ENCODE data around the gene PTPRT. TPM values are rescaled to one million over a fixed set of nuclear protein-coding genes. Genes with fewer than 3 reads are reported as not detected.

Gene PTPRT
- total RNA-seq, 1 experiment from 2014 or later: not detected

GRCh38 chr20:42609618-42610017 lies 580.1 kb downstream of the PTPRT start:
- Histone ChIP-seq H4K20me1 (ENCODE audit: low read length) (no peaks in the 10 kb centered on the region), H3K4me1 (ENCODE audit: insufficient read depth, low read length) (no peaks in the 10 kb centered on the region), H3K79me2 (ENCODE audit: low read length) (no peaks in the 10 kb centered on the region), H3K27ac (ENCODE audit: low read length) (no peak overlapping the region), H3F3A (ENCODE audit: low read length, unreplicated experiment) (no peaks in the 10 kb centered on the region), H3K9ac (ENCODE audit: low read length) (no peak overlapping the region), H3K4me3 (ENCODE audit: low read length) (no peak overlapping the region), H2AFZ (ENCODE audit: low read length) (no peak overlapping the region), H3K4me2 (ENCODE audit: low read length) (no peak overlapping the region), H3K9me2 (replicated peaks; ENCODE audit: low read length) (no peaks in the 10 kb centered on the region), H3K27me3 (ENCODE audit: low read length) (no peaks in the 10 kb centered on the region), H3K36me3 (ENCODE audit: low read depth, low read length) (no peaks in the 10 kb centered on the region), H3K9me3 (ENCODE audit: low read length) (peaks cover 30% of the 10 kb centered on the region)
- POLR2A ChIA-PET (ENCODE audit: unreplicated experiment): no interaction called here
- CTCF ChIA-PET: no interaction called here
- no peak for DNase-seq
- no peak for ATAC-seq
- intact Hi-C loops (cut with micrococcal nuclease): no loop called here
- no peak for TF ChIP-seq CTCF (conservative IDR thresholded peaks at IDR 0.05; ENCODE audit: low read depth, low read length)
- TF ChIP-seq EZH2phosphoT487 (IDR thresholded peaks at IDR 0.05; ENCODE audit: borderline replicate concordance, low read length): no peak
- TF ChIP-seq EZH2 (IDR thresholded peaks at IDR 0.05; ENCODE audit: low read length, unreplicated experiment): no peak
- BruUV-seq (replicated peaks): no TSS peak

- Histone ChIP-seq H3K27ac (ENCODE audit: low read length) (no peak overlapping the region), H3K9ac (ENCODE audit: low read length) (no peak overlapping the region), H3K36me3 (ENCODE audit: low read depth, low read length) (no peaks in the 10 kb centered on the region), H3K4me1 (ENCODE audit: insufficient read depth, low read length) (no peaks in the 10 kb centered on the region), H3K9me2 (replicated peaks; ENCODE audit: low read length) (no peaks in the 10 kb centered on the region), H4K20me1 (ENCODE audit: low read length) (no peaks in the 10 kb centered on the region), H3K9me3 (ENCODE audit: low read length) (peaks cover 39% of the 10 kb centered on the region; the same call in 1 of the 2 replicates), H3K4me3 (ENCODE audit: low read length) (no peak overlapping the region), H3K4me2 (ENCODE audit: low read length) (no peak overlapping the region), H3K79me2 (ENCODE audit: low read length) (no peaks in the 10 kb centered on the region), H2AFZ (ENCODE audit: low read length) (no peak overlapping the region), H3F3A (ENCODE audit: low read length, unreplicated experiment) (no peaks in the 10 kb centered on the region), H3K27me3 (ENCODE audit: low read length) (no peaks in the 10 kb centered on the region)
- DNase-seq (no peak), ATAC-seq (no peak)
- CTCF ChIA-PET: no interaction called here
- intact Hi-C loops (cut with micrococcal nuclease): no loop called here
- POLR2A ChIA-PET (ENCODE audit: unreplicated experiment): no interaction called here
- no TSS peak for BruUV-seq (replicated peaks)
- no peak for TF ChIP-seq CTCF (conservative IDR thresholded peaks at IDR 0.05; ENCODE audit: low read depth, low read length)
- TF ChIP-seq EZH2 (IDR thresholded peaks at IDR 0.05; ENCODE audit: low read length, unreplicated experiment): no peak
- no peak for TF ChIP-seq EZH2phosphoT487 (IDR thresholded peaks at IDR 0.05; ENCODE audit: borderline replicate concordance, low read length)
Observed at GRCh38 chr20:42604998-42605956, 584.4 kb downstream of the PTPRT start.

GRCh38 chr20:42603655-42604054 lies 586.1 kb downstream of the PTPRT start:
- Histone ChIP-seq H2AFZ (ENCODE audit: low read length) (no peak overlapping the region), H3F3A (ENCODE audit: low read length, unreplicated experiment) (no peaks in the 10 kb centered on the region), H3K9me2 (replicated peaks; ENCODE audit: low read length) (no peaks in the 10 kb centered on the region), H3K4me2 (ENCODE audit: low read length) (no peak overlapping the region), H4K20me1 (ENCODE audit: low read length) (no peaks in the 10 kb centered on the region), H3K9me3 (ENCODE audit: low read length) (peaks cover 34% of the 10 kb centered on the region; the same call in 1 of the 2 replicates), H3K79me2 (ENCODE audit: low read length) (no peaks in the 10 kb centered on the region), H3K27me3 (ENCODE audit: low read length) (no peaks in the 10 kb centered on the region), H3K9ac (ENCODE audit: low read length) (no peak overlapping the region), H3K27ac (ENCODE audit: low read length) (no peak overlapping the region), H3K36me3 (ENCODE audit: low read depth, low read length) (no peaks in the 10 kb centered on the region), H3K4me1 (ENCODE audit: insufficient read depth, low read length) (no peaks in the 10 kb centered on the region), H3K4me3 (ENCODE audit: low read length) (no peak overlapping the region)
- TF ChIP-seq EZH2phosphoT487 (IDR thresholded peaks at IDR 0.05; ENCODE audit: borderline replicate concordance, low read length) (no peak), EZH2 (IDR thresholded peaks at IDR 0.05; ENCODE audit: low read length, unreplicated experiment) (no peak), CTCF (conservative IDR thresholded peaks at IDR 0.05; ENCODE audit: low read depth, low read length) (no peak)
- ChIA-PET POLR2A (ENCODE audit: unreplicated experiment) (no interaction called here), CTCF (no interaction called here)
- ATAC-seq: no peak
- DNase-seq: no peak
- no TSS peak for BruUV-seq (replicated peaks)
- intact Hi-C loops (cut with micrococcal nuclease): no loop called here

Data from PC-3 (cell line).